ENCODE data around the gene EXOC3. TPM values are rescaled to one million over a fixed set of nuclear protein-coding genes. Genes with fewer than 3 reads are reported as not detected.

Gene EXOC3
- total RNA-seq, 4 donors from 2014 or later = 44.3 to 81.7 (median 54.0) TPM

GRCh38 chr5:488744-489688 lies 46.0 kb downstream of the EXOC3 start:
- Histone ChIP-seq H3K4me1 (no peaks in the 10 kb centered on the region), H3K4me3 (no peak overlapping the region), H3K27me3 (peaks cover 29 to 64% (median 59%) of the 10 kb centered on the region in 3 donors), H3K9me3 (no peaks in the 10 kb centered on the region), H3K36me3 (no peaks in the 10 kb centered on the region), H3K27ac (no peak overlapping the region)
- in situ Hi-C loops (cut with MboI; ENCODE audit: low sequenced_read_pairs in 4 of 4) = no loop called here
- TF ChIP-seq CTCF (IDR thresholded peaks at IDR 0.05 in 4 of 5, conservative IDR thresholded peaks at IDR 0.05 in 1 of 5) = no peak
- no peak for TF ChIP-seq POLR2A (IDR thresholded peaks at IDR 0.05)
- DNase-seq (no peak), ATAC-seq (no peak)
- intact Hi-C loops (cut with DNase I; ENCODE audit: low total_unique reads) = no loop called here

GRCh38 chr5:489689-490080 lies 46.7 kb downstream of the EXOC3 start:
- intact Hi-C loops (cut with DNase I; ENCODE audit: low total_unique reads) (no loop called here), in situ Hi-C loops (cut with MboI; ENCODE audit: low sequenced_read_pairs in 4 of 4) (no loop called here)
- ATAC-seq (no peak), DNase-seq (no peak)
- Histone ChIP-seq H3K4me3 (no peak overlapping the region), H3K9me3 (no peaks in the 10 kb centered on the region), H3K27ac (no peak overlapping the region), H3K4me1 (no peaks in the 10 kb centered on the region), H3K36me3 (no peaks in the 10 kb centered on the region), H3K27me3 (peaks cover 26 to 66% (median 61%) of the 10 kb centered on the region in 3 donors)
- TF ChIP-seq CTCF (IDR thresholded peaks at IDR 0.05 in 4 of 5, conservative IDR thresholded peaks at IDR 0.05 in 1 of 5) (no peak), POLR2A (IDR thresholded peaks at IDR 0.05) (no peak)

- intact Hi-C loops (cut with DNase I; ENCODE audit: low total_unique reads) = no loop called here
- Histone ChIP-seq H3K9me3 (no peaks in the 10 kb centered on the region), H3K4me3 (no peak overlapping the region), H3K27ac (no peak overlapping the region), H3K27me3 (peaks cover 21 to 68% (median 54%) of the 10 kb centered on the region in 3 donors), H3K36me3 (no peaks in the 10 kb centered on the region), H3K4me1 (no peaks in the 10 kb centered on the region)
- in situ Hi-C loops (cut with MboI; ENCODE audit: low sequenced_read_pairs in 4 of 4) = no loop called here
- ATAC-seq = no peak
- TF ChIP-seq CTCF (IDR thresholded peaks at IDR 0.05 in 4 of 5, conservative IDR thresholded peaks at IDR 0.05 in 1 of 5) (no peak), POLR2A (IDR thresholded peaks at IDR 0.05) (no peak)
- DNase-seq = no peak
Measured at GRCh38 chr5:490116-491106, 47.4 kb downstream of the EXOC3 start.

GRCh38 chr5:491119-491855 lies 48.3 kb downstream of the EXOC3 start:
- no peak overlapping the region for H3K4me3 ChIP-seq
- no peaks in the 10 kb centered on the region for H3K9me3 ChIP-seq
- DNase-seq = no peak
- H3K36me3 ChIP-seq = no peaks in the 10 kb centered on the region
- no peaks in the 10 kb centered on the region for H3K4me1 ChIP-seq
- TF ChIP-seq POLR2A (IDR thresholded peaks at IDR 0.05) (no peak), CTCF (IDR thresholded peaks at IDR 0.05 in 4 of 5, conservative IDR thresholded peaks at IDR 0.05 in 1 of 5) (no peak)
- ATAC-seq = no peak
- in situ Hi-C loops (cut with MboI; ENCODE audit: low sequenced_read_pairs in 4 of 4) = no loop called here
- peaks cover 17 to 60% (median 49%) of the 10 kb centered on the region in 3 donors for H3K27me3 ChIP-seq
- intact Hi-C loops (cut with DNase I; ENCODE audit: low total_unique reads) = no loop called here
- no peak overlapping the region for H3K27ac ChIP-seq

All from gastrocnemius medialis (tissue), 4 donors.